Activated T-cell treated with anti-CD3 and anti-CD28 coated beads for 24 hours (primary cell): ENCODE measurements around the gene CYB5A.

ENCODE experiments used
- DNase-seq: peaks from one replicate; pipeline ENCODE4 v3.0.0-alpha.2; 2020; ENCODE audit warnings: low read depth

CYB5A gene

DNA sequence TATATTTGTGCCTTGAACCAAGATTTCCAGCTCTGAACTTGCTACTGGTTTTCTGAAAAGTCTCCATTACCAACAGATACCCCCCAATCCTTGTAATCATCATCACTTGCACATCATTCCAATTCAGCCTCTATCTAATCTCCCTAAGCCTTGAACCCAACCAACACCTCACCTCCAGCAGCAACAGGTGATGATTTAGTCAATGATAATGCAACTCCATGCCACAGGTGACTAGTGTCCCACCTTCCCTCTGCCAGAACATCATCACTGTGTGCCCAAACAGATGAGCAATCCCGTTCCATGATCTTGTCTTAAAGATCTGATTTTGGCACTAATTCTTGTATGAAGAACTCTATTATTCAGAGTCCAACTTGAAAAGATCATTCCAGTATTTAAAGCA is 75.9 kb downstream of the CYB5A start:
- DNase-seq = no peak

- no peak for DNase-seq
Observed at GRCh38 chr18:74213429-74213828, 78.3 kb downstream of the CYB5A start.

DNA sequence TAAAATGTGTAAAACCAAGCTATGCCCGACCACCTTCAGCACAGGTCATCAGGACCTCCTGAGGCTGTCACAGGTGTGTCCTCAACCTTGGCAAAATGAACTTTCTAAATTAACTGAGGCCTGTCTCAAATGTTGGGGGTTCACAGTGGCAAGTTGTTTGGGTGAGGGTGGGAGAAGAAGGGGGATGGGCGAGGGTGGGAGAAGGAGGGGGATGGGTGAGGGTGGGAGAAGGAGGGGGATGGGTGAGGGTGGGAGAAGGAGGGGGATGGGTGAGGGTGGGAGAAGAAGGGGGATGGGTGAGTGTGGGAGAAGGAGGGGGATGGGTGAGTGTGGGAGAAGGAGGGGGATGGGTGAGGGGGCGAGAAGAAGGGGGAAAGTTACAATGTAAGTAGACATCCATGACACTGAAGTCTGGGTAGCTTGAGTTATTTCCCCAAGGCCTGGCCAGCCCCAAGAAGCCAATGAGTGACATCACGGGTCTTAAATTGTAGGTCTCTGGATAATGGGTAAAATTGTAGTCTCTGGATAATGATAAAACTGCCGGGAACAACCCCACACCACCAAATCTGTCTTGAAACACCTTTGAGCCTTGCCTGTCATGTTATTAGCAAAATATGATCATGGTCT is 87.1 kb downstream of the CYB5A start:
- no peak for DNase-seq

DNA sequence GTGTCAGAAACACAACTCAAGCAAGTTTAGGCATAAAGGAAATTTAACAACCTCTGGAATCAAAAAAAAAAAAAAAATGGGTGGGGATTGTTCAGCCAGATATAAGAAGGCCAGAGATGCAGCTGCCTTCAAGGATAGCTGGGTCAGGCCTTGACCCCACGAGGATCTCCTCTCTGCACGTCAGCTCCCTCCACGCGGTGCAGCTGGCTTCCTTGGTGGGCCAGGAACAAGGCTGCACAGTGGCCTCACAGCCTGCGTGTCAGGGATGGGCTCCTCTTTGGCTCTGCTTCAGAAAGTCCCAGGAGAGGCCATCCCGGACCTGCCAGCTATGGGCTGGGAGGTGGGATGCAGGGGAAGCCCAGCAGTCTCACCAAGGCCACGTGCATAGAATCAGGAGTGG is 88.0 kb downstream of the CYB5A start:
- no peak for DNase-seq
